Measurements from ENCODE around the gene COX5A.

COX5A gene

DNA sequence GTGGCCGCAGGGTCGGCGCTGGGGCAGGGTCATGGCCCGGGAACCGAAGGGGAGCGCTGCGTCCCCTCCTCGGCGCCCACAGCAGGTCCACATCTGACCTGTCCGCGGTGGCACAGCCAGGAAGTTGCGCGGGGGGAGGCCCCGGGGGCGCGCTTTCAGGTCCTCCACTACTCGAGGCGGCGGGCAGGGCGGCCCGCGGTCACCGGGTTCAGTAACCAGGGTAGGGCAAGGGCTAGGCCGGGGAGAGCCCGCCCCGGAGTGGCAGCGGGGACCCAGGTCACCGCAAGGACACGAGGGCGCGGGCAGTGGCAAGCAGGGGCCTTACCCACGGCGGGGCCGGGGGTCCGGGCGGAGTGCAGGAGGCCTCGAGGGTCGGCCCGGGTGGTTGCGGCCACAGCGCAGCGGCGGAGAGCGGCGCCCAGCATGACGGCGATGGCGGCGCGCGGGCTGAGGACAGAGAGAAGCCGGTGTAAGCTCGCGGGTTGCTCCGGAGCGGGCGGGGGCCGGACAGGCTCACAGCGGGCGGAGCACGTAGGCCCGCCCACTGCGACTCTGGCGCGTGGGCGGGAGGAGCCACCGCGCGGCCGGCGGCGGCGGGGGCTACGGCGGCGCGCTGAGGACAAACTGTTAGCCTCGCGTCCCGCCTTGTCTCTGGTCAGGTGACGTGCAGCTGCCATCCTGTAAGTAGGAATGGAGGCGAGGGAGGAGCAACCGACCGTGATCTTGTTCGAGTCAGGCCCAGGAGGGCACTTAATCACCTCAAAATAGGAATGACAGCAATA lies at the start of gene COX5A:
Gene COX5A (minus strand): TSS at position 484 of the 782 bp plus-strand sequence. CDS start 59 bp downstream, at position 425.
- DNase-seq, result peak; percentile 88

DNA sequence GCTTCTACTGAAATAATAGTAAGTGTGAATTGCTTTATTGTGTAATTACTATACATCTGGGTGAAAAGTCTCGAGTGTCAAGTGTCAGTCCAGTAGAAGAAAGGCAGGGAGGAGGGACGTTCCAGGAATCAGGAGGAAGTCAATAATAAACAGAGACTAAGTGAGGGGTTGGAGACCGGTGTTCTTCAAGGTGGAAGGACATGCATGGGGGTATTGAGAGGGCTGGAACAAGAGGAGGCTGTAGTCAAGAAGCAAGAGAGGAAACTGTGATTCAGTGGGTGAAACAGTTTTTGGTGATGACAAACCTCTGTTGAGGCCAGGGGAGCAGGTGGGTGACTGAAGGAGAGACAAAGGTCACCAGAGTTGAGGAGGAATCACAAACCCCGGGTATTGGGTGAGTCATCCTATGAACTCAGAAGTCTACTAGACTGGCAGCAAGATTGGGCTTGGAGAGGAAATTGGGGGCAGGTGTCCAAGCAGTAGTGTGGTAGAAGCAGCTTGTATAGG lies 45.9 kb upstream of the COX5A start:
- DNase-seq, result no peak

DNA sequence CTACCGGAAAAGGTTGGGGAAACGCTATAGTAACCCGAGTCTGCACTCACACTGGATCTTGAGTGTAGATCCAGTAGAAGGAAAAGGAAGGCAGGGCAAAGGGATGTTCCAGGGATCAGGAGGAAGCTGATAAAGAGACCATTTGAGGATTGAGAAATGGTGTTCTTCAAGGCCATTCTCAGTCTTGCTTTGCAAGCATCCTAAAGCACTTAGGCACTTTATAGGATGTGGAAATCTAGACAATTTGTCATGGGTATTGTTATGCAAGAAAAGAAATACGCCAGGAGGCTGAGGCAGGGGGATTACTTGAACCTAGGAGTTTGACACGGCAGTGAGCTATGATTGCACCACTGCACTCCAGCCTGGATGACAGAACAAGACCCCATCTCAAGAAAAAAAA lies 44.3 kb upstream of the COX5A start:
- DNase-seq, result no peak

DNA sequence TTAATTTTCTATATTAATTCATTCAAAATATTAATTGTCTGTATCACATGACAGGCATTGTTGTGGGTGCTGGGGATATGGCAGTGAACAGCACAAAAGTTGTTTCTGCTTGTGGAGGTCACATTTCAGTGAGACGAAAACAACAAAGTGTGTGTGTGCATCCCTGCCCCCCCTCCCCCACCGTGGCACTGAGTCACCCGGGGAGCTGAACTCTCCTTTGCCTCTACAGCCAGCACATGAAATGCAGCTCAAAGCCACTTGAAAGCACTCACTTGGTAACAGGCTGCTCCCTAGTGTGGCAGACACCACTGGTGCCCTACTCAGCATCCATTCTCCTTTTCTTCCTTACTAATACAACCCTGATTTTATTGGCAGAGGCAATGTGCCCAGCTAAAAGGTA lies 40.6 kb upstream of the COX5A start:
- peak; percentile 20 for DNase-seq

DNA sequence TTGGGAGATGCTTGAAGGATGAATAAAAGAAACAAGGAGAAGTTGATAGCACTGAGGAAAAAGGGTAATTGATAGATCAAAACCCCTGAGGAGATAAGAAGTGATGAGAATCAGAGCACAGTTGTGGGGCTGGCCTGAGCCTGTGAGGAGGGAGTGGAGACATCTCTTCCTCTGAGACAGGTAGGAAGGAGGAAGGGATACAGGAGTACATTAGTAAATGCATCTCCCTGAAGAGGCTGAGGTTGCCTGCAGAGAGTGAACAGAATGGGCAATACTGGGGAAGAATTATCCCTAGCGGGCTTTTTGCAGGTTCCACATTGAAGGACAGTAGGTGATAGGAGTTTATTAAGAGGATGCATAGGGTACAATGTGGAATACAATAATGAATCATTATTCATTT lies 40.2 kb upstream of the COX5A start:
- no peak for DNase-seq

DNA sequence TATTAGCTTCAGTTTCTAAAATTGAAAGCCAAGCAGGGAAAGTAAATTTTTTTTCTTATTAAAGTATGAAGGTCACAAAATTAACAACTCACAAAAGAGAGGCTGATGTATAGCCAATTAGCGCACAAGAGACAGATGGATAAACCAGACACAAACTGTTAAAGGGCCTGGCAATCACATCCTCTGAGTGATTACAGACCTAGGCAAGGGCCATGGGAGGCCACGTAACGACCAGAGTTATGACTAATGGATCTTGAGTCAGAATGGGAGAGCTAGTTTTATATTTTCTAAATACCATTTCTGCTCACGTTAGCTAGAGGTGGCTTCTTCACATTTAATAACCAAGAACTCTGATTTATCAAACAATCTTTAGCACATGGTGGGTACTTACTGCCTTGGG lies 39.7 kb upstream of the COX5A start:
- no peak for DNase-seq

DNA sequence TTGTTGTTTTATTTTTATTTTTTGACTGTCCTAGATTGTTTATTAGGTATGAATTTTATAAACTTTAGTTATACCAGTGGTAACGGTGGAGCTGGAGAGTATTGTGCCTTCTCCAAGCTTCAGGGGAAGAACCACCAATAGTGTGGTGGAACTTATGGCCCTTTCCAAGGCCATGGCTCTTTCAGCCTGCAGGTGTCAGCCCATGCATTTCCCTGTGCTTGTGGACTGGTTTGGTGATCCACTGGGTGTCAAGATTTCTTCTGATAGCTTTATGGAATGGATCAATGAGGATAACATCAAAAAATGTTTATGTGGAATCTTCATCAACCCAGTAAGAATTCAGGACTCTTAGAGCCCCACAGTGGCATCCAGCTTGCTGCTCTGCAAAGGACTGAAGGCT lies 38.3 kb upstream of the COX5A start:
- DNase-seq, result no peak

DNA sequence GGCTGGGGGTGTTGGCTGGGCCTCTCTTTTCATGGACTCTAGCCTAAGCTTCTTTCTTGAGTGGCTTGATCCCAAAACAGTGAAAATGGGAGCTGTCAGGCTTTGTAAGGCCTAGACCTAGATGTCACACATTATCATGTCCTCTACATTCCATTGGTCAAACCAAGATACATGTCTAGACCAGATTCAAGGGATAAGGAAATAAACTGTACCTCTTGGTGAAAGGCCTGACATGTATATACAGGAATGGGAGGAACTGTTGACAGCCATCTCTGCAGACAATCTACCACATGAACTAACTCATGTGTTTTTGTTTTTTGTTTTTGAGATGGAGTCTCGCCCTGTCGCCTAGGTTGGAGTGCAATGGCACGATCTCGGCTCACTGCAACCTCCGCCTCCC lies 29.8 kb upstream of the COX5A start:
- DNase-seq, result no peak

DNA sequence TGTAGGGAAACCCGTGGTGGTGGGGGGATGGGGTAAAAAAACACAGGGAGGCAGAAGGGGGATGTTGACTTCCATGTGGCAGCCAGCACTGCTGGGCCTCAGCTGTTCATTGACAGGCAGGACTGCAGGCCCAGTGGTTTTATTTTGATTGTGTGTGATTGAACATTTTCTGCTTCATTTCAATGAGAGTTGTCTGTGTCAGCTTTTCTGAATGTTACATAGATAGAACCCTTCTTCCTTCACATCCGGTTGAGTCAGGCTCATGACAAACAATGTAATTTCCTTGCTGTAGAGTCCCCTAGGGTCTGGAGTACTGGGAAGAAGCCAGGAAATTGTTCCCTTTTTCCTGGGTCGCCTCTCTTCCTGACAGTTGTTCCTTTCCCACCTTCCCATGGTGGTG lies 26.9 kb upstream of the COX5A start:
- no peak for DNase-seq

DNA sequence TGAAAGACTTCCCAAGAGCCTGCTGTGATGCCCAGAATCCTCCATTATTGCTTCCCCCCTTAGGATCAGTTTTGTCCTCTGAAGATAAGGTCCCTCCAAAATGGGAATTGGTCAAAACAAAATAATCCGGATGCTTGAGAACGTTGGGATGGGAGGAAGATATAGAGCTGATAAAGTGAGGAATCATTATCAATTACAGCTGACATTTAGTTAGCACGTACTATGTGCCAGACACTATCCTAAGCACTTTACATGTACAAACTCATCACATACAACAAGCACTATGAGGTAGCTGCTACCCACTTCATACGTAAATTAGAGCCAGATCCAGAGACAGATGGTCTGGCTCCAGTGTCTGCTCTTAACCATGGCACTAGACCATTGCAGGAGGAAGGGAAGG lies 25.3 kb upstream of the COX5A start:
- DNase-seq, result no peak

DNA sequence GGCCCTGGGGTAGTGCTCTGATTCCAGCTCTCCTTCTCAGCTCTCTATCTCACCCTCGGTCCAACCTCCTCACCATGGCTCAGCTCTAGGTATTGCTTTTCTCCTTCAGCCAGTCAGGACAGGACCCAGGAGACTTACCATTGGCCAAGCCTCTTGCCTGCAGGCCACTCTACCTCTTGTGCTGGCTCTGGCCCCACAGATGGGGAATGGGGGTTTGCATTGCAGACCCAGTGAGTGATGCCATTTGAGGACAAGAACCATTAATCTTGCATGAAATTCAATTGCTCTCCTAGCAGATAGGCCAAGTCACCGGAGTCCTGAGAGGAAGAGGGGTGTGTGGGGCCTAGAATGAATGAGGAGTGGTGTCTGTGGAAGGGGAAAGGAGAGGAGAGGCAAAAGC lies 24.8 kb upstream of the COX5A start:
- no peak for DNase-seq

DNA sequence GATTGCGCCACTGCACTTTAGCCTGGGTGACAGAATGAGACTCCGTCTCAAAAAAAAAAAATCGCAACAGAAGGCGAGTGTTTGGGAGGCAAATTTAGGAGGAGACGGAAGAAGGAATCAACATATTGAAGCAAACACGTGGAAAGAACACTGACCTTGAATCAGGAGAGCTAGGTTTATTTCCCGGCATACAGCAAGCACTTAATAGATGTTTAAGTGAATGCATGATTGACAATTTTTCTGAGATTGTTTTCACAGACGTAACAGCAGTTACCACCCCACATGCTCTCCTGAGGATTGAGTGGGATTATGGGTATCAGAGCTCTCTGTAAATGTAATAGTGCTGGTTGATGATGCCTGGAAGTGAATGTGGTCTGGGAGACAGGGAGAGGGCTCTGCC lies 24.3 kb upstream of the COX5A start:
- no peak for DNase-seq

DNA sequence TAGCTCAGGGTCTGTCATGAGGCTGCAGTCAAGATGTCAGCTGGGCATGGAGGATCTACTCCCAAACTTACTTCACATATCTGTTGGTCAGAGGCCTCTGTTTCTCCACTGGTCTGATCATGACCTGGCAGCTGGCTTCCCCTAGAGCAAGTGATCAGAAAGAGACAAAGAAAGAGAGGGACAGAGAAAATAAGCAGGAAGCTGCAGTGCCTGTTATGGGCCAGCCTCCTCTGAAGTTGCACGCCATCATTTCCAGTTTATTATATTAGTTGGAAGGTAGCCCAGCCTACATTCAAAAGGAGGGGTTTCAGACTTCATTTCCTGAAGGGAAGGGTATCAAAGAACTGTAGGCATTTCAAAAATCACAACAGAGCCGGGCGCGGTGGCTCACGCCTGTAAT lies 23.7 kb upstream of the COX5A start:
- no peak for DNase-seq

DNA sequence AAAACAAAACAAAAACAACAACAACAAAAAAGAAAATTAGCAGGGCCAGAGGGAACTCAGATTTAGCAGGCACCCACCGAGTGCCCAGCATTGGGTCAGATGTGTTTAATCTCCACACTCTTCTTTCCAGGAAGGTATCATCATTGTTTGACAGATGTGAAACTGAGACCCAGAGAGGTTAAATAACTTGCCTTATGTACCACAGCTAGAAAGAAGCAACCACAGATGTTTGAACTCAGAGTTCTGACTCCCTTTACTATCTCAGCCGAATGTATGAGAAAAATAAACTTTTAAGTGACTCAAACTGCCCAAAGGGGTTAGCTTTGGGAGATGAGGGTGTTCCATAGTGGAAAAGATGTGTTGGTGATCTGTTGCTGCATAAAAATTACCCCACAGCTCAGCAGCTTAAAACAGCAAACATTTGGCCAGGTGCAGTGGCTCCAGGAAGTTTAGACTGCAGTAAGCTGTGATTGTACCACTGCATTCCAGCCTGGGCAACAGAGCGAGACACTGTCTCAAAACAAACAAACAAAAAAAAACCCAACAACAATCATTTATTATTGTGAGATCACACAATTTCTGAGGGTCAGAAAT lies 23.2 kb upstream of the COX5A start:
- DNase-seq, result no peak

DNA sequence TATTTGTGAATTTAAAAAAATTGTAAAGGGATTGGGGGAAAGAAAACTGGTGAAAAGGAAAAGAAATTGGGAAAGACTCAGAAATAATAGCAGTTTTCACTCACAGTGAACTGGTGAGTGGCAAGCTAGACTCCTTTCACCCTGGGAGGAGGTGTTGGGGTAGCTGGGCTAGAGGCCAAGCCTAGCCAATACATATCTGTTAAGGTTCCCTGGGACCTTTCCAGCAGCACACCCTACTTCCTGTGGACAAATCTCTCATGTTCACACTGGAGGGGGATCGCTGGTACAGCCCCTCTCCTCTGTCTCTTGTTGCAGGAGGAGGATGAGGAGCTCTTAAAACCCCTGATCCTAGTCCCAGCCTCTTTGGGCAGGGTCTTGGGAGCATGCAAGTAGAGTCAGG lies 22.4 kb upstream of the COX5A start:
- DNase-seq, result no peak

DNA sequence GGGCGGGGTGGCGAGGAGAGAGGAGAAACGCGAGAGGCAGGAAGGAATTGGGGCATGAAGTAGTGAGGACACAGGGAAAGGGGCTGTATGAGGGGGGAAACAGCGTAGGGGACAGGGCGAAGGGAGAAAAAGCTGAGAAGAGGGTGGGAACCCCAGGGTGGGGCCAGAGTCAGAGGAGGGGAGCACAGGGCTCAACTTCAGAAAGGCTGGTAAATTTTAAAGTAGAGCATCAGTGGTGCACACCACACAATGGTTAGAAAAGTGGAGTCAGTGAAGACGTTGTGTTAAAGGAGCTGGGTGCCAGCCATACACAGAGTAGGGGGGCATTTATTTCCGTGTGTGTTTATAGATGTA lies 21.7 kb upstream of the COX5A start:
- DNase-seq, result no peak

DNA sequence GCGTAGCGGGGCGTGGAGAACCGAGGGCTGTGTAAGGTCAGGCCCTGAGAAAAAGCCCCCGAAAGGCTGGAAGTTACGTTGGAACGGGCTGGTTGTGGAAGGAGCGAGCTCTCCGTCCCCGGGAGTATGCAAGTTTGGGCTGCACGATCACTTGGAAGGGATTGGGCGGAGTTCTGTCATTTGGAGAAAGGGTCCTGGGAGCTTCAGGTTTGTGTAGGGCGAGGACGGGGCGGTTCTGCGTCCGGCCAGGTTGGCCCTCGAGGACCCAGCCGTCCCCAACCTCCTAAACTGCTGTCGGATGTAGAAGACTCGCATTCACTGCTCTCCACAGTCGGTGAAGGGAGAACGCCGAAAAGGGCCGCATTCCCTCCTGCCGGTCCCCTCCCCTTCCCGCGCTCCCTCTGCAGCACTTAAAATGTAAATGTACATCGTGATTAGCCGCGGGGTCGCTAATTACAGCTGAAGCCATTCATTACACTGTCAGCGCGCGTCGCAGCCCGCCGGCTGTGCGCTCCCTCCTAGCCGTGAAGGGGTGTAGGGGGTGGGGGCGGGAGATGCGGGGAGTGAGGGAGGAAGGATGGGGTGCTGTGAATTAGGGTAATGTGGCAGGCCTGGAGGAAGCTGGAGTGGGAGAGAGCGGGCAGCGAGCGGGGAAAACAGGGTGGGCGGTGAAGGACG lies 21.2 kb upstream of the COX5A start:
- DNase-seq, result no peak

DNA sequence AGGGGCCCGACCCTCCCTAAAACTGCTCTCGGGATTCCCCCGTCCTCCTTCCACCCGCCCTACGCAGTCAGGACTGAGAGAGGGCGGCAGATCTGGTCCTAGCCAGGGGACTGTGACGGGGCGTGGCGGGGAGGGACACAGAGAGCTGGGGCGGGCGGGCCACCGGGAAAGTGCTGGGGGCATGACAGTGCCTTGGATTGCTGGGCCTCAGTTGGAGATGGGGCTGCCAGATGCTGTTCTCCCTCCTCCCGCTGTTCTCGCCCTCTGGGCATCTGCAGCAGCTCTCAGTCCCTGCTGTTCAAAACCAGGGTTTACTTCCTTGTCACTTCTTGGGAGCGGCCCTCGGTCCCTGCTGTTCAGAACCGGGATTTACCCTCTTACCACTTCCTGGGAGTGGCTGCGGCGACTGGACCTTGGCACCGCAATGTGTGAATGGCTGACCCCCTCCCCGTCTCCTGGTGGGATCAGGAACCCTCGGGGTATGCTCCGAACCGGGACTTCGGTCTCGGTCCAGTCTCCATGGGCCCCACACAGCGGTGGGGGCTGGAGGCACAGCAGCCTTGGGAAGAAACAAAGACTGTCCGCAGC lies 20.5 kb upstream of the COX5A start:
- no peak for DNase-seq

DNA sequence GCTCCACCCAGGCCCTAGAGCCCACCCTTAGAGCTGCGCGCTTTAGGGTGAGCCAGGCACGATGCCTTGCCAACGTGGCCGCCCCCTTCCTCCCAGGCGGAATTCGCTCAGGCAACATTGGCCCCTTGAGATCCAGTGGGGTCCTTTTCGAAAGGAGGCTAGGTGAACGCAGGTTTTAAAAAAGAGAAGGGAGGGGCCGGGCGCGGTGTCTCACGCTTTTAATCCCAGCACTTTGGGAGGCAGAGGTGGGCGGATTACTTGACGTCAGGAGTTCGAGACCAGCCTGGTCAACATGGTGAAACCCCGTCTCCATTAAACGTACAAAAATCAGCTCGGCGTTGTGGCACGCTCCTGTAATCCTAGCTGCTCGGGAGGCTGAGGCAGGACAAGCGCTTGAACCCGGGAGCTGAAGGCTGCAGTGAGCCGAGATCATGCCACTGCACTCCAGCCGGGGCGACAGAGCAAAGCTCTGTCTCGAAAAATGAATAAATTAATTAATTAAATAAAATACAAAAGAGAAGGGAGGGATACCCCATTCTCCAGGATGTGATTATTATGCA lies 19.7 kb upstream of the COX5A start:
- no peak for DNase-seq

DNA sequence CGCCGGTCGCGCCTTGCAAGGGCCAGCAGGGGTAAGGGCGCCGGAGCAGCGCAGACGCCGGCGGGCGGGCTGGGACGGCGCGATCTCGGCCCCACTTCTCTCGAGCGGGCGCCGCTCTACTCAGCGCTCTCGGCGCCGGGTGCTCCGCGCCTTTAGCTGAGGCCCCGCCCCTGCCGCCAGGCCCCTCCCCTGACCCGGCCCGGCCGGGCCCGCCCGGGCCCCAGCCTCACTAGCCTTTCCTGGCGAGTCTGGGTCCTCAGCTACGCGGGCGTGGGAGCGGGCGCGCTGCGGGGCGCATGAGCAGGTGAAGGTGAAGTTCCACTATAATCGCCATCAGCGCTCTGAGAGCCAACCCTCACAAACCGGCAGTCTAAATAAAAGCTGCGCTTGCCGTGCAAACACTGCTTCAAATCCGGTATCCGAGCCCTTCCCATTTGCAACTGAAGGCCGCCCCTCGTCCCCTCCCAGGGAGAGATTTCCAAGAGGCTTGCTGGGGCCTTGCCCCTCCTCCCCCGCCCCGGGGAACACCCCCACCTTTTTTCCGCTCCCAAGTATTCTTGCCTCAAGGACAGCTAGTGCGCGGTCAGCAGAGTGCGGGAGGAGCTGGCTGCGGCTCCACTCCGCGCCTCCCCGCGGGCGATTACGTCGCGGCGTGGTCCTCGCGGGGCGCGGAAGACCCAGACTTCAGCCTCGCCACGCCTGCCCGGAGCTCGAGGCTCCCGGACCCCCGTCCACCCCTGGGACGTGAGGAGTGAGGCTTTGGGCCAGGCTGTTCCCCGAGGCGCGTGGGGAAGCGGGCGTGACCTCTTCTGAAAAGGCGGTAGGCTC lies 19.0 kb upstream of the COX5A start, which contains the start of gene RPP25:
Gene RPP25 (minus strand): TSS at position 125 of the 828 bp plus-strand sequence. CDS start 189 bp downstream, outside the sequence.
- DNase-seq, result peak; percentile 60

DNA sequence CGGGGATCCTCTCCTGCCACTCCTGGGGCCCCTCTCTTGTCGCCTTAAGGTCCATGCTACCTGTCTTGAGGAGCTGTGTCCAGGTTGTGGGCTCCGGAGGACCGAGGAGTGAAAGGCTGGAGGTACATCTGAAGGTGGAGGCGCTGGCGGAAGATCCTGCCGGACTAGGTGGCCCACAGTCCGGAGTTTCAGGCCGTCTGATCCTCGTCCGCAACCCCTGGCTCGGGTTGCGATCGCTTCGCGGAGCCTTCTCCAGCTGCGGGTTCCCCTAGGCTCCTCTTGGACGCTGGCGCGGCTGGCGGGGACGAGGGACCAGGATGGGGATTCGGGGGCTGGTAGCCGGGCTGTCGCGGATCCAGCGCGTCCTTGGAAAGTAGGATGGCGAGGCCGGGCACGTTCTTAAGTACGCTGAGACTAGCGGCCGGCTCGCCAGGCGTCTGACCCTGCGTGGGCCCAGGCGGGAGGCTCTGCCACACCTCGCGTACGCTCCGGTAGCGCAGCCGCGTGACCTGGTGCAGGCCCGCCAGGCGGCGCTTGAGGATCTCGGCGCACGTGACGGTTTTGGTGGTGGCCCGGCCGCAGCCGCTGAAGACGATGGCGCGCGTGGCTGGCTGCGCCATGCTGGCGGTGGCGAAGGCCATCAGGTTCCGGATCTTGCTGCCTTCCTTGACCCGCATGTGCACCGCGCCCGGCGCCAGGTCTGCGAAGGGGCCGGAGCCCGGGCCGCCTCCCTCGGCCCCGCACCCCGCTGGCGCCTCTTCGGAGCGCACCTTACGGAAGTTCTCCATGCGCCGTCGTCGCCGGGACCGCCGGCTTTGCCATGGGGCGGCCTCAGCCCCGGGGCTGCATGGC lies 18.1 kb upstream of the COX5A start:
- peak; percentile 61 for DNase-seq

Measured in activated CD4-positive, alpha-beta T cell treated with anti-CD3 and anti-CD28 coated beads, Interleukin-2, amount 50 U/mL, for 1 hour (primary cell).